Prostate gland (tissue), 2 donors: ENCODE results near the gene STUB1. TPM values are rescaled to one million over a fixed set of nuclear protein-coding genes. Genes with fewer than 3 reads are reported as not detected.

Experiments used
- DNase-seq: peaks from one replicate; pipeline ENCODE4 v3.0.0-alpha.2; 2019; ENCODE audit warnings: low spot score
- H3K27ac ChIP-seq, 2 donors: fragments of 200-600 bp; sonication (generic); 2 replicates each; pipeline ENCODE4 v1.5.1; 2017 to 2019
- H3K27me3 ChIP-seq: fragments of 200-600 bp; sonication (generic); replicated peaks from 2 replicates; pipeline ENCODE4 v1.5.1; 2019; ENCODE audit not compliant: insufficient read depth
- H3K36me3 ChIP-seq, 2 donors: fragments of 200-600 bp; sonication (generic); 1 replicate in 1 of 2; 2 replicates in 1 of 2; pipeline versions ENCODE4 v1.5.1 to v1.8.1; 2017 to 2019
- H3K4me1 ChIP-seq: fragments of 200-600 bp; sonication (generic); replicated peaks from 2 replicates; pipeline ENCODE4 v1.5.1; 2019
- H3K4me3 ChIP-seq, 2 donors: fragments of 200-600 bp; sonication (generic); 2 replicates each; pipeline ENCODE4 v1.5.1; 2017 to 2019
- H3K9me3 ChIP-seq: fragments of 200-600 bp; sonication (generic); 2 replicates; pipeline ENCODE4 v1.5.1; 2017
- POLR2A ChIP-seq: fragments of 450-650 bp; IDR thresholded peaks from one replicate; pipeline ENCODE4 v1.6.1; 2016; ENCODE audit warnings: antibody characterized with exemption, mild to moderate bottlenecking
- POLR2AphosphoS5 ChIP-seq: sonication (generic); formaldehyde crosslinking; IDR thresholded peaks from one replicate; pipeline ENCODE4 v1.6.1; 2017; ENCODE audit warnings: antibody characterized with exemption
- WGBS: methylation state at CpG from one replicate; pipeline ENCODE4 v1.1.5; 2018; 5-methylcytosine and 5-hydroxymethylcytosine counted together
- intact Hi-C: fragments of 100-400 bp; cut with DNase I; formaldehyde crosslinking; loops from one replicate; pipeline ENCODE4 v1.14.2; 2022
- total RNA-seq, 2 donors: library from RNA; depleted of rRNA; stranded (reverse); fragments of >200 nt; gene quantifications; one replicate each; pipeline ENCODE4 v1.1.0, GENCODE V29; 2016
- TF ChIP-seq, protein P1 (sequence below), 4 experiments: fragments of 200-600 bp in 2 of 4; fragments of 450-650 bp in 2 of 4; sonication (generic) in 2 of 4; IDR thresholded peaks; 1 replicate in 3 of 4; 2 replicates in 1 of 4; pipeline ENCODE4 v1.5.1; 2016 to 2019; ENCODE audit warnings: antibody characterized with exemption in 4 of 4, mild to moderate bottlenecking in 2 of 4, moderate library complexity in 2 of 4

Gene STUB1
- total RNA-seq, 2 donors from 2014 or later, result 173 to 255 TPM

- no peaks in the 10 kb centered on the region for H3K9me3 ChIP-seq
- H3K27ac ChIP-seq, result no peak overlapping the region
- DNase-seq, result no peak
- peaks cover 0 to 14% of the 10 kb centered on the region in 2 donors for H3K36me3 ChIP-seq
- no peak overlapping the region for H3K4me3 ChIP-seq
- intact Hi-C loops, result no loop called here
- TF ChIP-seq, protein P1, sequence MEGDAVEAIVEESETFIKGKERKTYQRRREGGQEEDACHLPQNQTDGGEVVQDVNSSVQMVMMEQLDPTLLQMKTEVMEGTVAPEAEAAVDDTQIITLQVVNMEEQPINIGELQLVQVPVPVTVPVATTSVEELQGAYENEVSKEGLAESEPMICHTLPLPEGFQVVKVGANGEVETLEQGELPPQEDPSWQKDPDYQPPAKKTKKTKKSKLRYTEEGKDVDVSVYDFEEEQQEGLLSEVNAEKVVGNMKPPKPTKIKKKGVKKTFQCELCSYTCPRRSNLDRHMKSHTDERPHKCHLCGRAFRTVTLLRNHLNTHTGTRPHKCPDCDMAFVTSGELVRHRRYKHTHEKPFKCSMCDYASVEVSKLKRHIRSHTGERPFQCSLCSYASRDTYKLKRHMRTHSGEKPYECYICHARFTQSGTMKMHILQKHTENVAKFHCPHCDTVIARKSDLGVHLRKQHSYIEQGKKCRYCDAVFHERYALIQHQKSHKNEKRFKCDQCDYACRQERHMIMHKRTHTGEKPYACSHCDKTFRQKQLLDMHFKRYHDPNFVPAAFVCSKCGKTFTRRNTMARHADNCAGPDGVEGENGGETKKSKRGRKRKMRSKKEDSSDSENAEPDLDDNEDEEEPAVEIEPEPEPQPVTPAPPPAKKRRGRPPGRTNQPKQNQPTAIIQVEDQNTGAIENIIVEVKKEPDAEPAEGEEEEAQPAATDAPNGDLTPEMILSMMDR (IDR thresholded peaks at IDR 0.05), result no peak
- TF ChIP-seq POLR2A (no peak), POLR2AphosphoS5 (no peak)
- no peaks in the 10 kb centered on the region for H3K27me3 ChIP-seq
- 94% methylated on average over 12 of the region's 12 CpGs for WGBS
- H3K4me1 ChIP-seq, result peaks cover 14% of the 10 kb centered on the region
These were observed 52.1 kb downstream of the STUB1 start for GRCh38 chr16:732332-732731.

Other genes with a start within 250 kb of the STUB1 start
- gene CAPN15, start 152.7 kb upstream of the STUB1 start, total RNA-seq, result 10 to 100 TPM; 59.7 to 80.7 TPM
- 1 to 10 TPM in 1 of 2 donors, not detected in 1; 5.1 TPM for gene PRR35, start 120.0 kb upstream of the STUB1 start, total RNA-seq
- gene NHLRC4, start 113.4 kb upstream of the STUB1 start, total RNA-seq, result 1 to 10 TPM; 2.9 to 6.2 TPM
- gene PIGQ, start 110.4 kb upstream of the STUB1 start, total RNA-seq, result 10 to 100 TPM; 70.1 to 85.8 TPM
- 10 to 100 TPM; 41.8 to 68.0 TPM for gene RAB40C, start 90.3 kb upstream of the STUB1 start, total RNA-seq
- gene WFIKKN1, start 49.4 kb upstream of the STUB1 start, total RNA-seq, result 1 to 10 TPM; 1.5 to 1.9 TPM
- 100 to 1,000 TPM; 179 to 207 TPM for gene METTL26, start 44.1 kb upstream of the STUB1 start, total RNA-seq
- gene MCRIP2, start 38.6 kb upstream of the STUB1 start, total RNA-seq, result 10 to 100 TPM; 59.5 to 61.6 TPM
- 10 to 100 TPM; 36.8 to 60.4 TPM for gene WDR90, start 31.0 kb upstream of the STUB1 start, total RNA-seq
- gene RHOT2, start 12.3 kb upstream of the STUB1 start, total RNA-seq, result 100 to 1,000 TPM; 101 to 169 TPM
- 1 to 10 TPM; 4.5 to 4.9 TPM for gene RHBDL1, start 4.7 kb upstream of the STUB1 start, total RNA-seq
- gene JMJD8, start 3.9 kb downstream of the STUB1 start, total RNA-seq, result 100 to 1,000 TPM; 121 to 132 TPM
- 10 to 100 TPM; 18.2 to 26.4 TPM for gene WDR24, start 10.0 kb downstream of the STUB1 start, total RNA-seq
- 1 to 10 TPM; 6.1 to 9.1 TPM for gene FBXL16, start 25.4 kb downstream of the STUB1 start, total RNA-seq
- gene METRN, start 34.7 kb downstream of the STUB1 start, total RNA-seq, result 10 to 100 TPM; 52.0 to 78.2 TPM
- gene ANTKMT, start 40.7 kb downstream of the STUB1 start, total RNA-seq, result 10 to 100 TPM; 55.3 to 73.1 TPM
- gene CCDC78, start 46.0 kb downstream of the STUB1 start, total RNA-seq, result 1 to 10 TPM; 2.3 to 3.0 TPM
- gene HAGHL, start 46.7 kb downstream of the STUB1 start, total RNA-seq, result 10 to 100 TPM in 1 of 2 donors, 1 to 10 TPM in 1; 7.7 to 10.1 TPM
- 10 to 100 TPM; 56.7 to 76.6 TPM for gene CIAO3, start 60.6 kb downstream of the STUB1 start, total RNA-seq
- gene MSLN, start 80.3 kb downstream of the STUB1 start, total RNA-seq, result 1 to 10 TPM in 1 of 2 donors, under 1 TPM in 1; 0.74 to 7.3 TPM
- gene RPUSD1, start 108.0 kb downstream of the STUB1 start, total RNA-seq, result 10 to 100 TPM; 22.0 to 32.4 TPM
- 10 to 100 TPM in 1 of 2 donors, 1 to 10 TPM in 1; 7.8 to 57.5 TPM for gene CHTF18, start 108.2 kb downstream of the STUB1 start, total RNA-seq
- not detected for gene GNG13, start 120.3 kb downstream of the STUB1 start, total RNA-seq